GM06990 (cell line): Measurements from ENCODE around the gene TIMM21.

Experiments used
- DNase-seq: peaks from one replicate; pipeline ENCODE4 v3.0.0-alpha.2; 2011; ENCODE audit not compliant: insufficient read length; ENCODE audit errors: extremely low read depth
- H3K27me3 ChIP-seq: replicated peaks from 2 replicates; pipeline ENCODE4 v1.6.0; 2011; ENCODE audit warnings: low read length; ENCODE audit not compliant: control insufficient read depth, insufficient read depth
- H3K36me3 ChIP-seq: 2 replicates; pipeline ENCODE4 v1.5.1; 2011; ENCODE audit warnings: low read length; ENCODE audit not compliant: control insufficient read depth, insufficient read depth
- H3K4me3 ChIP-seq: replicated peaks from 2 replicates; pipeline ENCODE4 v1.5.1; 2011; ENCODE audit warnings: low read depth, mild to moderate bottlenecking, control low read depth, low read length
- TF ChIP-seq, protein P1 (sequence below): IDR thresholded peaks from 2 replicates; pipeline ENCODE4 v1.5.1; 2011; ENCODE audit warnings: low read length, control low read depth, mild to moderate bottlenecking, inconsistent platforms; ENCODE audit not compliant: insufficient read depth, poor library complexity, severe bottlenecking

TIMM21 gene

DNA sequence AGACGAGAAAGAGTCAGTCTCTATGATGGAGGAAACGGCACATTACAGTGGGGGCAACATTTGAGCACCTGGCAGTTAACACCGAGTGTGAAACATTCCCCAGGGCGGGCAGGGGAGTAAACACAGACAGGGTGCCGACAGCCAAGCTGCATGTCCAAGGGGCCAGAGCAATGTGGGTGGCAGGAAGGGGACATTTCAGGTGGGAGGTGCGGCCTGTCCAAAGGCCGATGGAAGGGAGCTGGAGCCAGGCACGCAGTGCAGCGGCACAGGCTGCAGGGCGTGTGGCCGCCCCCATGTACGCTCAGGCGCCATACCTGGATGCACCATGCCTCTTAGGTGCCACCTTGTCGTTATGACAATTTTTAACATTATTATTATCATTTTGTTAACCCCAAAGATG lies 43.3 kb downstream of the TIMM21 start:
- TF ChIP-seq, protein P1, sequence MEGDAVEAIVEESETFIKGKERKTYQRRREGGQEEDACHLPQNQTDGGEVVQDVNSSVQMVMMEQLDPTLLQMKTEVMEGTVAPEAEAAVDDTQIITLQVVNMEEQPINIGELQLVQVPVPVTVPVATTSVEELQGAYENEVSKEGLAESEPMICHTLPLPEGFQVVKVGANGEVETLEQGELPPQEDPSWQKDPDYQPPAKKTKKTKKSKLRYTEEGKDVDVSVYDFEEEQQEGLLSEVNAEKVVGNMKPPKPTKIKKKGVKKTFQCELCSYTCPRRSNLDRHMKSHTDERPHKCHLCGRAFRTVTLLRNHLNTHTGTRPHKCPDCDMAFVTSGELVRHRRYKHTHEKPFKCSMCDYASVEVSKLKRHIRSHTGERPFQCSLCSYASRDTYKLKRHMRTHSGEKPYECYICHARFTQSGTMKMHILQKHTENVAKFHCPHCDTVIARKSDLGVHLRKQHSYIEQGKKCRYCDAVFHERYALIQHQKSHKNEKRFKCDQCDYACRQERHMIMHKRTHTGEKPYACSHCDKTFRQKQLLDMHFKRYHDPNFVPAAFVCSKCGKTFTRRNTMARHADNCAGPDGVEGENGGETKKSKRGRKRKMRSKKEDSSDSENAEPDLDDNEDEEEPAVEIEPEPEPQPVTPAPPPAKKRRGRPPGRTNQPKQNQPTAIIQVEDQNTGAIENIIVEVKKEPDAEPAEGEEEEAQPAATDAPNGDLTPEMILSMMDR = no peak
- no peak overlapping the region for H3K4me3 ChIP-seq
- H3K36me3 ChIP-seq = no peaks in the 10 kb centered on the region
- no peaks in the 10 kb centered on the region; the same call in 1 of the 2 replicates for H3K27me3 ChIP-seq
- no peak for DNase-seq

DNA sequence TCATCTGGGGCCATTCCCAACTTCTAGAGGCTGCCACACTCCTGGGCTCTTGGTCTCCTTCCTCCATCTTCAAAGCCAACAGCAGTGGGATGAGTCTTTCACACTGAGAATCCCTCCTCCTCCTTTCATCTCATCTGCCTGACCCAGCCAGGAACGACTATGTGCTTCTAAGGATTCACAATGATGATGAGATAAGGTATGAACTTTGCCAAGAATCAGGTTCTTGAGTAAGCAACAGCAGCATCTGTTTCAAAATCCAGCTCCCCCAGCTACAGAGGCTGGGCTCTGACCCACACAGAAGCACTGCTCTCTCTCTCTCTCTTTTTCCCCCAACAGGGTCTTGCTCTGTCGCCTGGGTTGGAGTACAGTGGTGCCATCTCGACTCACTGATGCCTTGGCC lies 46.4 kb downstream of the TIMM21 start:
- no peak overlapping the region for H3K4me3 ChIP-seq
- TF ChIP-seq, protein P1 = no peak
- no peaks in the 10 kb centered on the region for H3K36me3 ChIP-seq
- no peak for DNase-seq
- no peaks in the 10 kb centered on the region; the same call in 1 of the 2 replicates for H3K27me3 ChIP-seq

DNA sequence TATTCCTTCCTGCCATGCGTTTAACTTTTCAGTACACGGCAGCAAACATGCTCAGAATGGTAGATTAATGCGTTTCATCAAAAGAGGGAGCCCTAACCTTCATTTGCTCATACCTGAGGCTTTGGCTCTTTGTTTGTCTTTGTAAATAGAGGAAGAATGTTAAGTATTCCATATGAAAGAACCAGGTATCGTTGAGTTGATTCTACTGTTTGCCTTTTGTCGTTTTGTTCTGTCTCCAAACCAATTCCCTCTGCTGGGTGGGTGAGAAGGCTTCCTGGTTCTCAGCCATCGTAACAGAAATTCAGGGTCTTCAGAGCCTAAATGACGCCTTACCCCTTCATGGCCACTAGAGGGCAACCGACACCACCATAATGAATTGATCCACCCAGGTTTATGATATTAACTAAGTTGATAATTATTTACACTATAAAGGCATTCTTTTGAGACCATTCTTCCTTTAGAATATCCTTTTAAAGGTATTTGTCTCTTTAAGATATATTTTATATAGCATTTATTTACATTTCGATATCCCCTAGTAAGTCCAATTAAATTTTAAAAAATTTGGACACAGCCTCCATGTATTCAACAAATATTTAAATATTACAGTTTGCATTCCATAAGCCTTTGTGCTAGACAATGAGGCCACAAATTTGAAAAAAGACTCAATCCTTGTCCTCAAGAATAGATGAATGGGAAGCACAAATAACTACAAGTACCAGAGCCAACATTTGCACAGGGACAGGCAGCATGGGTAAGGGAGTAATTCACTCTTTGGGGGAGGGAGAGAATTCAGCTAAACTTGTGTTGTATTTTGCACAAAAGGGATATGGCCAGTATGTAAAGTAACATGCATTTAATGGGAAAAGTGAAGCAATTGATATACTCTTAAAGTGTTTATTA lies 48.1 kb downstream of the TIMM21 start:
- TF ChIP-seq, protein P1 = peak; percentile 67
- H3K27me3 ChIP-seq = no peaks in the 10 kb centered on the region; the same call in 1 of the 2 replicates
- DNase-seq = no peak
- H3K4me3 ChIP-seq = 0 out of 2 replicates have a peak overlapping the region, but pooled peaks have one; percentile 15
- no peaks in the 10 kb centered on the region for H3K36me3 ChIP-seq

DNA sequence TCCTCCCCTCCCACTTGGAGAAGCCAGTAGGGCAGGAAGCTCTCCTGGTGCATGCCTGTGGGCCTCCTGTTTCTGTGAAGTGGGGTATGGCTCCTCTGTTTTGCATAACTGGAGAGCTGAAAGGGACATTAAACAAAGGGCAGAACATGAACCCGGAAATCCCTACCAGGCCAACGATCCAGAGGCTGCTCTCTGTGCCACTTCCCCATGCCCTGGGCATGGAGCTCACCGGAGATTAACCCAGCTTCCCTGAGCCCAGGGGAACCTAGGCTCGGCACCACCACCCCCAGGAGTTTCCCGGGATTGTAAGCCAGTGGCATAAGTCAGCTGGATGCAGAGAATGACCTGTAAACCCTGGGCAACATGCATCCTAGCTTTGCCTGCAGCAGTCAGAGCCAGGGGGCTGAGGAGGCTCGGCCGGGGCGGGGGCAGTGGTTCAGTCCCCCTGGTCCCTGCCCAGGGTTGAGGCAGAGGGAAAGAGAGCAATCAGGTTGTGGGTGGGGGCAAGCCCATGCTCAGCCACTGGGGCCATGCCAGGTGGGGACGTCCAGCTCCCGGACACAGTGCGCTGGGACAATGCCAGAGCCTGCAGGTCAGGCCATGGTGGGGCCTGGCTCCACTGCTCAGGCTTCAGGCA lies 49.5 kb downstream of the TIMM21 start:
- H3K27me3 ChIP-seq = no peaks in the 10 kb centered on the region; the same call in 1 of the 2 replicates
- TF ChIP-seq, protein P1 = no peak
- DNase-seq = no peak
- H3K4me3 ChIP-seq = no peak overlapping the region
- H3K36me3 ChIP-seq = no peaks in the 10 kb centered on the region

DNA sequence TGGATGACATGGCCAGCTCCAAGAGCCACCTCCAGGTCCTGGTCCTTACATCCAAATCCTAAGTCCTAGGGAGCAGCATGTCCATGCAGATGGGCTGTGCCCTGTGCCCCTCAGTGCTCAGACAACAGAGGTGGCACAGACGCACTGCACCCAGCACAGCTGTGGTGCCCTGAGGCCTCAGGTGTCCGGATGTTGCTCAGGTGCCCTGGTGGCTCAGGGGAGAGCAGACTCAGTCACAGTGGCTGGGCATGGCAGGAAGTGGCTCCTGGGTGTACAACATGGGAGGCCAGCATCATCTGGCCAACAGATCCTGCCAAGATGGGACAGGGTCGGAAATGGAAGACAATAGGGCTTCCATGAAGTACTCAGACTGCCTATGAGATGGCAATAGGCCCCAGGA lies 50.1 kb downstream of the TIMM21 start:
- Histone ChIP-seq H3K27me3 (no peaks in the 10 kb centered on the region; the same call in none of the 2 replicates), H3K36me3 (no peaks in the 10 kb centered on the region), H3K4me3 (no peak overlapping the region)
- TF ChIP-seq, protein P1 = no peak
- no peak for DNase-seq
